Activated CD8-positive, alpha-beta memory T cell treated with anti-CD3 and anti-CD28 coated beads, Interleukin-2, amount 50 U/mL, for 1 hour (primary cell): ENCODE data around the gene KCNQ2.

Source experiments
- DNase-seq: peaks from one replicate; pipeline ENCODE4 v3.0.0-alpha.2; 2020; ENCODE audit errors: extremely low read depth

The KCNQ2 gene

GRCh38 chr20:63434599-63435378, 37.7 kb downstream of the KCNQ2 start:
- peak; percentile 28 for DNase-seq

DNA sequence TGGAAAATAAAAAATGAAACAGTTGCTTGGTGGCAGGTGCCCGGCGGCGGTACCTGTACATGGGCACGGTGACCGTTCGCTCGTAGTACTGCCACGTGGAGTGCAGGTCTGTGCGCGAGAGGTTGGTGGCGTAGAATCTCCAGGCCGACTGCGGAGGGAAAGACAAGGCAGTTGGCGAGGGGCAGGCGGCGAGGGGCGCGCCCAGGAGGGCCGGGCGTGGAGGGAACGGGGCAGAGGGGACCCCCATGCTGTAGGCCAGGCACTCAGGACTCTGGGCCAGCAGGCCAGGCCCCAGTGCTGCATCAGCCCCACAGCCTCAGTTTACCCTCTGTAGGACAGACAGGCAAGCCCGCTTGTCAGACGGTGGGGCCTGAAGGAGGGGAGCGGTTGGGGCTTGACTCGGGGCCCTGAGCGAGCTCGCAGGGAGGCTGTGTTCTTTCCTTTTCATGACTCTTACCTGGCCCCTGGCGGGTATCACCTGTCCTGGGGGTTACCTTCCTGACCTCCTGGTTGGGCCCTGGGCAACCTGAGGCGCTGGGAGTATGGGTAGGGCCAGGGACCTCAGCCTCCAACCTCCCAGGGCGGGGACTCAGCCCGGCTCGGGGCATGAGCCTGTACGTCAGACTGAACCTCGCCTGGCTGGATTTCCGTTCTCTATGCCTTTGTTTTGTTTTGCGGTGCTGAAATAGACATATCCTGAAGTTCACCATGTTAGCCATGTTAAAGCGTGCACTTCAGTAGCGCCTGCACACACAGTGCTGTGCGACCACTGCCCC, 38.5 kb downstream of the KCNQ2 start:
- DNase-seq, result no peak

GRCh38 chr20:63433351-63433750, 39.1 kb downstream of the KCNQ2 start:
- DNase-seq, result no peak

GRCh38 chr20:63432577-63433325, 39.7 kb downstream of the KCNQ2 start:
- DNase-seq, result no peak

DNA sequence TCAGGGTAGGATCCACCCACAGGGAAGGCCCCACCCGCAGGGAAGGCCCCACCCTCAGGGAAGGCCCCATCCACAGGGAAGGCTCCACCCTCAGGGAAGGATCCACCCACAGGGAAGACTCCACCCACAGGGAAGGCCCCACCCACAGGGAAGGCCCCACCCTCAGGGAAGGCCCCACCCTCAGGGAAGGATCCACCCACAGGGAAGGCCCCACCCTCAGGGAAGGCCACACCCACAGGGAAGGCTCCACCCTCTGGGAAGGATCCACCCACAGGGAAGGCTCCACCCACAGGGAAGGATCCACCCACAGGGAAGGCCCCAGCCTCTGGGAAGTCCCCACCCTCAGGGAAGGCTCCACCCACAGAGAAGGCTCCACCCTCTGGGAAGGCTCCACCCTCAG, 40.5 kb downstream of the KCNQ2 start:
- DNase-seq, result no peak

DNA sequence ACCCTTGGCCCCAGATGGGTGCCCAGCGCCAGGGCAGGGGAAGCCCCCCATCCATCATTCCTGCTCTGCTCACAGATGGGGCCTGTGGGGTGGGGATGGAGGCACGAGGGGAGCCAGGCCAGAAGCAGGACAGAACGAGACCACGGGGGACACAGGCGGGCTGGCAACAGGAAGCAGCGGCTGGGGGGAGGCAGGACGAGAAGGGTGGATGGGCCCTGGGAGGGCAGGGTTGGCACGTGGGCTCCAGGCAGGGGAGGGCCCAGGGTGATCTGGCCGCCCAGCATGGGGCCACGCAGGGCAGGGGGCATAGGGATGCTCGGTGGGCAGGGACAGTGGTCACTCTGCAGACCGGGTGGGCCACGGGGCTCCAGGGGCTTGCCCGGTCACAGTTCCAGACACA, 41.6 kb downstream of the KCNQ2 start:
- no peak for DNase-seq

- DNase-seq, result no peak
Measured at GRCh38 chr20:63429992-63430391, 42.5 kb downstream of the KCNQ2 start.

GRCh38 chr20:63428906-63429575, 43.4 kb downstream of the KCNQ2 start:
- DNase-seq, result no peak

DNA sequence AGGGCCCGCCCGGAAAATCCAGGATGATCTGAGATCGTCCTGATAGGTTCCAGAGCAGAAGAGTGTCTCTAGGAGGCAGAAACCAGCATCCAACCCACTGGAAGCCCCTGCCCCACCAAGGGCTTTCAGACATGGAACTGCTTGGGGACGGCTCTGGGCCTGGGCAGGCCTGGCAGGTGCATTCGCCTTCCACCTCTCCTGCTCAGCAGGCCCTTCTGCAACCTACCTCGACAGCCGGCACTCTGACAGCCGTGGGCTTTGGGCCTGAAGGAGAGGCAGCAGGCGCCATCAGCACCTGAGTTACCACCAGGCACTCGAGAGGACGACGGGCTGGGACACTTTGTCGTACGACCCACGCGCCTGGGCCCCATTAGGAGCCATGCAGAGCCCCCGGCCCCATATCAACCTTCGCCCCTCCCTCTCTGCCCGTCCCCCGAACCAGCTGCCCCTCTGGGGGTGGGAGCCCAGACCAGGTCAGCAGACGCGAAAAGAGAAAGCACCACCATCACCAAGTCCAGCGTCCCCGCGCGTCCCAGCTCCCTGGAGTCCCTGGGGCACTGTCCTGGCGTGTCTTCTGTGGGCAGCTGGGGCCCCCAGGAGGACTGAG, 44.6 kb downstream of the KCNQ2 start:
- DNase-seq, result no peak

- DNase-seq, result no peak
Measured at GRCh38 chr20:63427206-63427605, 45.2 kb downstream of the KCNQ2 start.

- DNase-seq, result no peak
Measured at GRCh38 chr20:63425846-63426485, 46.5 kb downstream of the KCNQ2 start.

GRCh38 chr20:63424613-63425012, 47.8 kb downstream of the KCNQ2 start:
- DNase-seq, result no peak

GRCh38 chr20:63423751-63424150, 48.7 kb downstream of the KCNQ2 start:
- no peak for DNase-seq

DNA sequence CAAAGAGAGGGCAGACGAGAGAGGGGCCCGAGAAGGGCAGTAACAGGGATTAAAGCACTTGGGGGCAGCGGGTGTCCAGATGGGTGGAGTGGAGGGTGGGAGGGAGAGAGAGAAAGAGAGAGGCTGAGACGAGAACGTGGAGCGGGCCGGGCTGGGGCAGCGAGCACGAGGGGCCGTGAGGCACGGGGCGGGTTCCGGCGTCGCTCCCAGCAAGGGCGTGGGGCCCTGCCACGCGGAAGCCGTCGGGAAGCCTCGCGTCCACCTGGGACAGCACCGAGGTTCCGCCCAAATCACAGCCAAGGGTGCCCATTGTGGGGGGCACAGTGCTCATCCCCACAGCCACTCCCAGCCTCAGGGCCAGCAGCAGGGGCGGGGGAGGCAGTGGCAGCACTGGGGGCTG, 49.8 kb downstream of the KCNQ2 start:
- no peak for DNase-seq

- DNase-seq, result no peak
Measured at GRCh38 chr20:63421913-63422312, 50.5 kb downstream of the KCNQ2 start.

- no peak for DNase-seq
Measured at GRCh38 chr20:63421094-63421692, 51.3 kb downstream of the KCNQ2 start.

DNA sequence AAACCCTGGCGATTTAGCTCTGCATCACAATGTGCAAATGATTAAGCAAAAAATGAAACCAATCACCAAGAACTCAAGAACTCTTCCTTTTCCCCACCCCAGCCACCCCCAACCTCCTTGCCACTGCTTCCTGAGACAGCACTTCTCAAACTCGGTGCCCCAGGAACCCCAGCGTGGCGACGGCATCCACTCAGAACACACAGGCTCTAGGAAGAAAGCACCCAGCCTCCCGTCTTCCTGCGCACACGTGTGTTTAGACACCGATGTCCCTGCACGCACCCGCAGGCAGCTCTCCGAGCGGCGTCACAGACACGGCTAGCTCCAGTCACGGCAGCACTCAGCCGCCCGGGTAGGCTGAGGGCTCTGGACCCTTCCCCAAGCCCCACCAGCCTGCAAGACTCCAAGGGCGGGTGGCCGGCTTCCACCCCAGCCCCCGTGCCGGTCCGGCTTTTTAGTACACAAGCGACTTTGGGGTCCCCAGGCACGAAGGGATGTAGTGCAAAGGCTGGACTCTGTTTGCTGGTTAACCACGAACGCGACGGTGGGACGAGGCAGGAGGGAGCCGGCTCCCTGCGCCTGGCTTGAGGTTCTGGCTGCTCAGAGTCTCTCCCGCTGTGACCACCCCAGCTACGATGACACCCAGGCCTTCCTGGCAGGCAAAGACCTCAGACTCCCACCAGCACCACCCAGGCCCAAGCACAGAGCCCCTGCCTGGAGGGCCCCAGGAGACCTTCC, 51.9 kb downstream of the KCNQ2 start:
- no peak for DNase-seq

GRCh38 chr20:63419299-63419698, 53.2 kb downstream of the KCNQ2 start:
- no peak for DNase-seq

- no peak for DNase-seq
Measured at GRCh38 chr20:63418617-63419016, 53.8 kb downstream of the KCNQ2 start.

DNA sequence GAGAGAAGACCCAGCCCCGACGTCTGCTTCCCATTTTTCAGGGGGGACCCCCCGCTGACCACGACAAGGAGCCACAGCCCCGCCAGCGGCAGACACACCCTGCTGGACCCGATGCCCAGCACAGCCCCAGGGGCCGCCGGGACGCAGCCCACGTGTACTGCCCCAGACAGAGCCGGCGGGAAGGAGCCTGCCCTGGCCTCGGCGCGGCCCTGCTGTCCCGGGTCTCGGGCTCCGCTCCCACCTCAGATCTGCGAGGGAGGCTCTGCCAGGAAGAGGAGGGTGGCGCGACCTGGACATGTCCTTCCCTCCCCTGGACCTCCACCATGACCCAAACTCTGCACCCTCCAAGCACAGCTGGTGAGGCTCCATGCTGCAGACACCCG, 54.7 kb downstream of the KCNQ2 start:
- no peak for DNase-seq
